ENCODE data around the gene HOXC10.

DNA sequence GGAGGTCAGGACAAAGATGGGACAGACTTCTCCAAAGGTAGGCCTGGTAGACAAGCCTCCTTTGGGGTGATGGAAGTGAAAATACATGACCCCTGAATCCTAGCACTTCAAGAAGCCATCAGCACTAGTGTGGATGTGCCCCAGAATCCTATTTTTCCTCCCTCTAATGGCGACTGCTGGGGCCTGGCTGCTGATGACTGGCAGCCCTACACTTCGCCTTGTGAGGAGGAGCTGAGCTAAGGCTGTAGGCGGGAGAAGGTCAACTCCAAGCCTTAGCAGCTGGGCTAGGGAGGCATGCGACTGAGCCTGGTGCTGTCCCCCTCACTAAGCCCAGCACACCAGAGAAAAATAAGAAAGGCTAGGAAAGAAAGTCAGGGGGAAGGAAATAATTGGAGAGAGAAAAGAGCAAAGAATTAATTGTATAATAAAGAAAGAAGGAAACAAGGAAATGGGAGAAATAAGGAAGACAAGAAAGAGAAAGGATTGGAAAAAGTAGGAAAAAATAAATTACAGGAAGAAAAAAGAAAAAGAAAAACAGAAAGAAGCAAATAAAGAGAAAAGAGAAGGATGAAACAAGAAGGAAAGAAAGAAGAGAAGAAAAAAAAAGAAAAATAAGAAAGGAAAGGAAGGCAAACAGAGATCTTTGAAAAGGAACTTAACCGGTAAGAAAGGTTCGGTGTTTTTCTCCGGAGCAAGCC, 4.7 kb upstream of the HOXC10 start:
- TF ChIP-seq, protein P1, sequence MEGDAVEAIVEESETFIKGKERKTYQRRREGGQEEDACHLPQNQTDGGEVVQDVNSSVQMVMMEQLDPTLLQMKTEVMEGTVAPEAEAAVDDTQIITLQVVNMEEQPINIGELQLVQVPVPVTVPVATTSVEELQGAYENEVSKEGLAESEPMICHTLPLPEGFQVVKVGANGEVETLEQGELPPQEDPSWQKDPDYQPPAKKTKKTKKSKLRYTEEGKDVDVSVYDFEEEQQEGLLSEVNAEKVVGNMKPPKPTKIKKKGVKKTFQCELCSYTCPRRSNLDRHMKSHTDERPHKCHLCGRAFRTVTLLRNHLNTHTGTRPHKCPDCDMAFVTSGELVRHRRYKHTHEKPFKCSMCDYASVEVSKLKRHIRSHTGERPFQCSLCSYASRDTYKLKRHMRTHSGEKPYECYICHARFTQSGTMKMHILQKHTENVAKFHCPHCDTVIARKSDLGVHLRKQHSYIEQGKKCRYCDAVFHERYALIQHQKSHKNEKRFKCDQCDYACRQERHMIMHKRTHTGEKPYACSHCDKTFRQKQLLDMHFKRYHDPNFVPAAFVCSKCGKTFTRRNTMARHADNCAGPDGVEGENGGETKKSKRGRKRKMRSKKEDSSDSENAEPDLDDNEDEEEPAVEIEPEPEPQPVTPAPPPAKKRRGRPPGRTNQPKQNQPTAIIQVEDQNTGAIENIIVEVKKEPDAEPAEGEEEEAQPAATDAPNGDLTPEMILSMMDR (IDR thresholded peaks at IDR 0.05): no peak
- no peak for TF ChIP-seq POLR2A (IDR thresholded peaks at IDR 0.05)
